Activated naive CD8-positive, alpha-beta T cell treated with anti-CD3 and anti-CD28 coated beads, Interleukin-2, amount 10 ng/mL, durations not matched to agents 7 days and 5 days (primary cell): ENCODE measurements around the gene EIF5AL1. TPM values are rescaled to one million over a fixed set of nuclear protein-coding genes. Genes with fewer than 3 reads are reported as not detected.

Experiments
- ATAC-seq: fragments of 150-1000 bp; cut with Tn5 transposase; one replicate; pipeline ENCODE4 v1.10.0; 2021; ENCODE audit warnings: low read depth, moderate library complexity
- POLR2A ChIA-PET: fragments of 350-600 bp; sonication (Branson Sonifier 250); formaldehyde crosslinking; loops from one replicate; lab custom pipeline; 2021; ENCODE audit warnings: antibody characterized with exemption; lab: Charles Lee
- DNase-seq: peaks from one replicate; pipeline ENCODE4 v3.0.0; 2021
- H3K27ac Mint-ChIP-seq: one replicate; pipeline ENCODE4 v1.8.0; 2022; ENCODE audit warnings: mild to moderate bottlenecking, mixed read lengths
- H3K27me3 Mint-ChIP-seq: one replicate; pipeline ENCODE4 v1.8.0; 2022; ENCODE audit warnings: mild to moderate bottlenecking, moderate library complexity, mixed read lengths
- H3K36me3 Mint-ChIP-seq: one replicate; pipeline ENCODE4 v1.8.0; 2021; ENCODE audit warnings: mild to moderate bottlenecking, mixed read lengths
- H3K4me1 Mint-ChIP-seq: one replicate; pipeline ENCODE4 v1.8.0; 2021; ENCODE audit warnings: mixed read lengths
- H3K4me3 Mint-ChIP-seq: one replicate; pipeline ENCODE4 v1.8.0; 2022; ENCODE audit warnings: mild to moderate bottlenecking, moderate library complexity, mixed read lengths
- H3K9me3 Mint-ChIP-seq: one replicate; pipeline ENCODE4 v1.8.0; 2021; ENCODE audit warnings: mixed read lengths
- total RNA-seq, 2 experiments: library from RNA; stranded (reverse); gene quantifications; one replicate each; pipeline ENCODE4 v1.2.3, GENCODE V29; 2021

EIF5AL1 gene
- total RNA-seq, 2 experiments from 2014 or later, result 0.94 TPM

DNA sequence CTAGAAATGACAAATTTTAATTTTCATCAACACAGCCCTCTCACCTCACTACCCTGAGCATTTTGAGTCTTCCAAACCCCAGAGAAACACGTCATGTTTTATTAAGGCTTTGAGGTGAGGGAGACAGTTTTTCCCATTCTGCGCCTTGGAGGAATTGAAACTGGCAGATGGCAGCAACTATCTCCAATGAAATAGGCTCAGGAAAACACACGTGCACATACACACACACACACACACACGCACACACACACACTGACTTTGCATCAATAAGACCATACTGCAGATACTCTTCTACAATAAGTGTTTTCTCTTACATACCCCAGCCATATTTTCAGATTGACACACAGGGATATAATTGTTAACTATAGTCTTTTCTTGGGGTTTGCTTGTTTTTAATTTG lies 51.1 kb downstream of the EIF5AL1 start:
- POLR2A ChIA-PET, result no interaction called here
- no peak overlapping the region for H3K4me3 Mint-ChIP-seq
- peaks cover 7% of the 10 kb centered on the region for H3K4me1 Mint-ChIP-seq
- no peak for DNase-seq
- H3K9me3 Mint-ChIP-seq, result no peaks in the 10 kb centered on the region
- H3K27me3 Mint-ChIP-seq, result peaks cover 38% of the 10 kb centered on the region
- no peak for ATAC-seq
- no peak overlapping the region for H3K27ac Mint-ChIP-seq
- no peaks in the 10 kb centered on the region for H3K36me3 Mint-ChIP-seq

Other genes starting within 250 kb of the EIF5AL1 start
- gene PPIF, start 165.1 kb upstream of the EIF5AL1 start, total RNA-seq, result 10 to 100 TPM; 56.9 to 57.0 TPM
- 1 to 10 TPM; 2.4 to 3.2 TPM for gene ZCCHC24, start 66.9 kb upstream of the EIF5AL1 start, total RNA-seq
- gene SFTPA2, start 47.9 kb downstream of the EIF5AL1 start, total RNA-seq, result not detected
- gene SFTPA1, start 98.4 kb downstream of the EIF5AL1 start, total RNA-seq, result not detected
- 1 to 10 TPM; 1.6 to 1.8 TPM for gene NUTM2B, start 190.7 kb downstream of the EIF5AL1 start, total RNA-seq